Fibroblast of peridontal ligament (primary cell): ENCODE results near the gene LEP.
"Not testable (repeated sequence)": the region's sequence is repeated elsewhere in the genome, so short reads cannot be mapped to it uniquely, and the experiment has no call there.

Experiments
- DNase-seq: peaks from one replicate; pipeline ENCODE4 v3.0.0-alpha.2; 2010; ENCODE audit errors: extremely low read depth

Gene LEP

GRCh38 chr7:128210590-128211570 lies 30.2 kb upstream of the LEP start:
- no peak for DNase-seq

DNA sequence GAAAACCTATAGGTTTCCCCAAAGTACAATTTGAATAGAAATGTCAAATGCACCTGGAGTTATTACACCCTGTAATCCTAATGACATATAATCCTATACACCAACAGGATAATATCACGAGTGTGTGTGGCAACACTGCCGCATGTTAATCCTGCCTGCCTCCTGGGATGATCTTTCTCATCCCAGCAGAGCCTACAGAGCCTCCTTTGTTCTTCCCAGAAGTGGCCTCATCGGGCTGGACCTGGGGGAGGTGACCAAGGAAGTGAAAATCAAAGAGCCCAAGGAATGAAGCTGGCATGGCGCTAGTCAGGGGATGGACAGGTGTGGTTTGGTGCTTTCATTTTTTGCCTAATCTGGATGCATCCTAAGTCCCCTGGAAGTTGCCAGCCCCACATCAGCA lies 29.5 kb upstream of the LEP start:
- no peak for DNase-seq

DNA sequence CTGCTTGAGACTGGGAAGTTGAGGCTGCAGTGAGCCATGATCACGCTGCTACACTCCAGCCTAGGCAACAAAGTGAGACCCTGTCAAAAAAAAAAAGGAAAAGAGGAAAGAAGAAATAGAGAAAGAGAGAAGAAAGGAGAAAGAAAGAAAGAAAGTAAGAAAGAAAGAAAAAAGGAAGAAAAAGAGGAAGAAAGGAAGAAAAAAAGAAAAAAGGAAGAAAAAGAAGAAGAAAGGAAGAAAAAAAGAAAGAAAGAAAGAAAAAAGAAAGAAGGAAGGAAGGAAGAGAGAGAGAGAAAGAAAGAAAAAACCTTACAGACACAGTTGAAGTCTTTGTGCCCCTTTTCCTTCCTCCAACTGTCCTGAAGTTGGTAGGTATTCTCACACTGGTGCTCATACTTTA lies 26.6 kb upstream of the LEP start:
- no peak for DNase-seq

- peak; percentile 91 for DNase-seq
Observed at GRCh38 chr7:128215281-128215680, 25.8 kb upstream of the LEP start.

DNA sequence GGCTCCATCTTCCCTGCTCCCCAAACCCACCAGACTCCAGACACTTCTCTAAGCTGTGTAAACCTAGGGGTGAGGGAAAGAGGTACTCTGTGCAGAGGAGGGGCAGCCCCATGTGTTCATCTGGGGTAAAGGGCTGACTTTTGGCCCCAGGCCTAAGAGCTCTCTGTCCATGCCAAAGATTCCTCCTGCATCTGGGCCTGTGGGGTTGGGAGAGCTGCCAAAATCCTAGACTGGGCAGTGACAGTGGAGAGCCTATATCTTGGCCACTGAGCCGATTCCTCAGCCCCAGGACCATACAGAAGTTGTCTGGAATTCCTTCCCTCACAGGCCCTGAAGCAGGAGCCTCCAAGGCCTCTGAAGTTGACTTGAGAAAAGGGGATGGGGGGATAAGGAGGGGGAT lies 25.3 kb upstream of the LEP start:
- peak; percentile 77 for DNase-seq

DNA sequence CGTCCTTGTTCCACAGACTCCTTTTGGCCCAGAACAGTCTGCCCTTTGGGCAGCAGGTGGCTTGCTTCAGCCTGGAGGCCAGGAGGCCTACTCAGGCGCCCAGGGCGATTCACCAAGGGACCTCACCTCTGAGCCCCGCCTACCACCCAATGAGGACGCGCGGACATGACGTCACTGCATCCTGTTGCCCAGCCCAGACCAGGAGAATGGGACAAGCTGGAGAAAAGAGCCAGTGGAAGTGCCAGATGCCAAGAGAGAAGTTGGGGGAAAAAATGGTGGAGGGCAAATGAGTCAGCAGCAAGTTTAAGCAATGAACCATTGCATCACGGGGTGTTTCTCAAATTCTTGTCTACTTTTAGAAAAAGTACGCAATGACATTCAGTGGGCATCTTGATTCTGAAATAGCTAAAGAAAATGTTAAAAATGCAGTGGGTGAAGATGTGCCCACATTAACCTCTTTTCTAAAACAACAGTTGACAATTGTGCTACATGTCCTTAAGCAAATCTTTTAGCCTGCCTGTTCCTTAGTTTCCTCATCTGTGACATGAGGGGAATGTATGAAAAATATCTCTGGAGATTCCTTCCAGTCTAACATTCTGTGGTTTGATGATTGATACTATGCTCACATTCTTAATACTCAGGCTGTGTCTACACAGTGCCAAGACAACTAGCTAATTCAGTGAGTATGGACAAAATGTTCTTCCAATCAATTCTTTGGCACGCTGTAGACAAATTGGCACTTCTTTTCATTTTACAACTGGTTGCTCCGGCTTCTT lies 23.9 kb upstream of the LEP start:
- DNase-seq: peak; percentile 89

GRCh38 chr7:128217967-128218652 lies 23.0 kb upstream of the LEP start:
- DNase-seq: no peak

- DNase-seq: no peak
Observed at GRCh38 chr7:128219636-128220035, 21.4 kb upstream of the LEP start.

GRCh38 chr7:128221929-128222403 lies 19.1 kb upstream of the LEP start:
- DNase-seq: peak; percentile 39

GRCh38 chr7:128226132-128226980 lies 14.7 kb upstream of the LEP start:
- DNase-seq: no peak

DNA sequence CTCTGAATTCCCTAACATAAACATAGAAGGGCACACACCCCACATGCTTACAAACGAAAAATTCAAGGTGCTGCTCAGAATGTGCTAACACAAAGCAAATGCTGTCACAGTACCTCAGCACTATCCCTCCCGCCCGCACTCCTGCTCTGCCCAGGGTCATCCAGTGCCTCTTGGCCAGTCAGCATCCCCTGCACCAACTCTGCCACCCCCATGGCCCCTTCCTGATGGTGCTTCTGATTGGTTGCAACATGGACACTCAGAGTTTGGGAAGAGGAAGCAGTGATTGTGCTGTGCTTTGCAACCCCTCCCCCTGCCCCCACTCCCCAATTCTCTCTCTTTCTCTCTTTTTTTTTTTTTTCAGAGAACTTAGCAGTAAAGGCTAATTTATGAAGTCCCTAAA lies 13.8 kb upstream of the LEP start:
- DNase-seq: no peak

- no peak for DNase-seq
Observed at GRCh38 chr7:128231021-128231420, 10.1 kb upstream of the LEP start.

DNA sequence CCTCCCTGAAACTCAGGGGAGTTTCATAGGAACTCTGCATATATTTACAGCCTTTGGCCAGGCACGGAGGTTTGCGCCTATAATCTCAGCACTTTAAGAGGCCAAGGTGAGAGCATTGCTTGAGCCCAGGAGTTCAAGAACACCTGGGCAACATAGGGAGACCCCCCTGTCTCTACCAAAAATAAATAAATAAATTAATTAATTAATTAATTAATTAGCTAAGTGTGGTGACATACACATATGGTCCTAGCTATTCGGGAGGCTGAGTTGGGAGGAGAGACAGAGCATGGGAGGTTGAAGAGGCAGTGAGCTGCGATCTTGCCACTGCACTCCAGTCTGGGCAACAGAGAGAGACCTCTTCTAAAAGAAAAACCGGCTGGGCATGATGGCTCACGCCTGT lies 9.4 kb upstream of the LEP start:
- no peak for DNase-seq

- no peak for DNase-seq
Observed at GRCh38 chr7:128233471-128233870, 7.6 kb upstream of the LEP start.

DNA sequence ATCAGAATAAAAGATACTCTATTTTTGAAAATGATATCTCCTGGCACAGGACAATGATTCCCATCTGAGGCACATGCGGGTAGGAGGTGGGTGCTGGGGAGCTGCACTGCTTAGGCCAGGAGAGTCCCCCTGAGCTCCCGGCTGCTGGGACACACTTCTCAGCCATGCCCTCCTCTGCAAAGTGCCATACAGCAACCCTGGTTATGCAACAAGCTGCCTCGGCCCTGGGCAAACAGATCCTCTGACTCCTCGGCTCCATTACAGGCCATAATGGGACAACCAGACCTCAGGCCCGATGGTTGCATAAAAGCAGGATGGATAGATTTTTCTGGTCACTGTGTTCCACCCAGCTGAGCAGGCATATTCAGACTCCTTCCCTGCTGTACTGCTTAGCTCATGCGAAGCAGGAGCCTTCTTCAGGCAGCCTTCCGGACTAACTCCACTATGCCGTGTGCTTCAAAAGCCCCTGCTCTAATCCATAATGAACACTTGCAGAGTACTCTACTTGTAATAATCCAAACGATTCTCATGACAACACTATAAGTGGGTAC lies 6.5 kb upstream of the LEP start:
- DNase-seq: no peak

- DNase-seq: no peak
Observed at GRCh38 chr7:128235471-128235870, 5.6 kb upstream of the LEP start.

DNA sequence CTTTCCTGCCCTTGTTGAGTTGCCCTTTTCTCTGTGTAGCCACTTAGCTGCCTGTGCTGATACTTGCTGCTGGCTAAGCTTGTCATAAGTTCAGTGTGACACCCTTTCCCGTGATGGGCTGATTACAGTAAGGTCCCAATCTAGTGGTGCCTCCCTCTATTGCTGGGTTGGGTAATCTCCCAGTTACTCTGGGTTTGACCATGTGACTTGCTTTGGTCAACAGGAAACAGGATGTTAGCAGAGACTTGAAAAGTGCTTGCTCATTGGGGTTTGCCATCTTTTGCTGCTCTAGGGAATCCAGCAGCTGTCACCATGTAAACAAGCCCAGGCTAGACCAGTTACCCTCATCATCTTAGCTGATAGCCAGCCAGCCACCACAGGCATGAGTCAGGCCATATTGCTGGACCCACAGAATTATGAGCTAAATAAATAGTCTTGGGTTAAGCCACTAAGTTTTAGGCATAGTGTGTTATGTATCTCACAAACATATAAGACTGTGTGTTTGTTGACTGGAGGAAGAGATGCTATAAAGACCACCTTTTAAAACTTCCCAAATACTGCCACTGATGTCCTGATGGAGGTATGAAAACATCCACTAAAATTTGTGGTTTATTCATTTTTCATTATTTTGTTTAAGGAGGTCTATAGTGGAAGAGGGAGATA lies 4.0 kb upstream of the LEP start:
- DNase-seq: peak; percentile 93

GRCh38 chr7:128239146-128239545 lies 1.9 kb upstream of the LEP start:
- DNase-seq: not testable (repeated sequence)

- DNase-seq: no peak
Observed at GRCh38 chr7:128242661-128243060, 1.6 kb downstream of the LEP start.

- DNase-seq: no peak
Observed at GRCh38 chr7:128243273-128243672, 2.2 kb downstream of the LEP start.
